HUDEP-2 (cell line): Measurements from ENCODE around the gene SKI.
A peak's percentile ranks its signal among the peaks of the same experiment; 100 is the strongest.

Experiments
- DNase-seq, 76 experiments: peaks; one replicate each; lab custom pipeline; 2025; ENCODE audit not compliant: unreplicated experiment in 76 of 76; lab: John Stamatoyannopoulos, UW

The SKI gene

DNA sequence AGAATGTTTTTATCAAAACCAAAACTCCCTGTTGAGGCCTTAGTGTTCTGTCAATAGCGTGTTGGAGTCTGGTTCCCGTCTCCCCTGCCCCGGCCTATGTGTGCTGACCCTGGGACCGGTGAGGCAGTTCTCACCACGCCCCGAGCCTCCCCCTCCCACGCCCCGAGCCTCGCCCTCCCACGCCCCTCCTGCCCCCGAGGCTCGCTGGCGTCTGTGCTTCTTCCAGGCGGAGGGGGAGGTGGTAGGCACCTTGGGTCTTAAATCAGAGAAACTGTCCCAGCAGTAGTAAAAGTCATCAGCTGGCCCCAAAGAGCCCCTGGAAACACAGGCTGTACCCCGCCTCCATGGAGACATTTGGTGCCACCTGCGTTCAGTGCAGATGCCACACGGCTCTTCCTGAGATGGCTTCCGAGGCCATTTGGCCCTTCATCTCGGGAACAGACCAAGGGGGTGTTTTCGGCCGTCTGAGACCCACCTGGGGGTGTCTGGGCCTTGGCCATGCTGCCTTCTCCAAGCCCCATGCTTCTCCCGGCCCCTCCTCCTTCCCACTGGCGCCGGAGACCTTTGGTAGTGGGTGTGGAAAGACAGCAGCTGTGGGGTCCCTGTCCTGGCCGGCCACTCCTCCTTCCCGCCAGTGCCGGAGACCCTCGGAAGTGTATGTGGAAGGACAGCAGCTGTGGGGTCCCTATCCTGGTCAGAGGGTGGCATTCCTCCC, 44.7 kb downstream of the SKI start:
- DNase-seq = peak in 4 of 76 experiments; percentile 9 to 11 (median 10)

DNA sequence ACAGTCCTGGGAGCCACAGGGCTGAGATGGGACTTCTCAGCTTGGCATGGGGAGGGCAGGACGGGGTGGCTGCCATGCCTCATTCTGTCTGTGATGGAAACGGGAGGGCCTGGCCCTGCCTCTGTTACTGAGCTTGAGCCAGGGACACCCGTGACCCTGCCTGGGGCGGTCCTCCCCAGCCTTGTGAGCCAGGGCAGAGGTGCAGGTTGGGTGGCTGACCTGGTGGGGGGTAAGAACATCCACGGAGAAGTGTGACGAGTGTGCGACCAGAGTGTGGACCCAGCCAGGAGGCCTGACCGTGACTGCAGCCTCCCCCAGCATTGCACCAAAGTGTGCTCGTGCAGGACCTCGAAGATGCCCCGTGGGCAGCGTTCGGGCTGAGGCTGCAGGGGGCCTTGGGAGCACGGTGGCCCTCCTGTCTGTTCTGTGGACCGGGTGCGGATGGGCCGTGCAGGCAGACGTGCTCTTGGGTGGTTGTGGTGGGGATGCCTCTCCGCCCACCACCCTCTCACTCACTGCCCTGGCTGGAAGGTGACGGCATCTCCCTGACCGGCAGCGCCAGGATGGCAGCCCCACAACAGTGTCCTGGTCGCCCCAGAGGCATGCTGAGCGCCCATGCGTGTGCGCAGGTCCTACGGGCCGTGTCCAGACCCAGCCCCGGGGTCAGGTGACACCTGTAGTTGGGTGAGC, 45.4 kb downstream of the SKI start:
- DNase-seq = no peak

DNA sequence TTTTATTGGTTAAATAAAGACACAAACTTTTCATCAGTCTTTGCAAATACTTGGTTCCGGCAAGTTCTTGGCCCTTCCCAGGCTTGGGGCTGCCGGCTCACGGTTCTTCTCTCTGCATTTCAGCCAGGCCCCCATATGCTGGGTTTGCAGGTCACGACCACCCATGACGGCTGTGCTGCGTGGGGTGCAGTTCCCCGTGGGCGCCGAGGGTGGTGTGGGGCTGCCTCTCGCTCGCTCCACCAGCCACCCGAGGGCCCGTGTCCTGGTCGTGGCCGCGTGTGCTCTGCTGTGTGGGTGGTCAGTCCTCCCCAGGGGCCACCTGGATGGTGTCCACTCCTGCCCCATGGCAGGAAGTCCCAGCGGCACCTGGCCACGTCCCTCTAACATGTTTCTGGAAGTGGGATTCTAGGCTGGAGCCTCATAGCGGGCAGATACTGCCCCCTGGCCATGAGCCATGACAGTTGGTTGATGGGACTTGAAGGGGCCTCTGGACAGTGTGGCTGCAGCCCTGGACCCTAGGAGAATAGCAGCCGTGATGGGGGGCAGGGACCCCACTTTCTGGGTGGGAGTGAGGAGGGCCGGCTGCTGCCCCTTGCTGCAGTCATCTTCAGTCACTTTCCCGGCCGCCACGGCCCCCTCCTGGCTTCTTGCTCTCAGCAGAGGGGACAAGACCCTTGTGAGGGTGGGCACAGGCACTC, 46.3 kb downstream of the SKI start:
- DNase-seq = no peak

DNA sequence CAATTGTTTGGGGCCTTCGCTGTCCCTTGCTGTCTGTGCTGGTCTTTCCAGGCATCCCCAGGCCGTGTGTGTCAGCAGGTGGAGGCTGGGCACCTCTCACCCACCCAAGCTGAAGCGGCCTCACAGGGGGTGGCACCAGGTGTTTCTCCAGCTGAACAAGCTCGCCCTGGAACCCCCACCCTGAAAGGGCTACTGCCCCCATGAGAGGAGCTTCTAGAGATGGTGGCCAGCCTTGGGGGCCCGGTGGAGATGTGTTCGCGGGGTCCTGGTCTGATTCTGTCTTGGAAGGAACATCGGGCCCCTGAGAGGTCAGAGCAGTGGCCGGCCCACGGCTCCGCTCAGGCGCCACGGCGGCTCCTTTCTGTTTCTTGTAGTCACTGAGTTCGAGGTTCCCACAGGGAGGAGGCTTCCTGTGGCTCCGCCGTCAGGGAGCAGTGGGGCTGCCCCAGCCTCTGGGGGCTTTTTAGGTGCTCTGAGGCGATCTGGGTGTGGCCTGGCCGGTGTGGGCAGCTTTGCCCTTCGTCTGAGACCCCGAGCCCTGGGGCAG, 46.9 kb downstream of the SKI start:
- no peak for DNase-seq

DNA sequence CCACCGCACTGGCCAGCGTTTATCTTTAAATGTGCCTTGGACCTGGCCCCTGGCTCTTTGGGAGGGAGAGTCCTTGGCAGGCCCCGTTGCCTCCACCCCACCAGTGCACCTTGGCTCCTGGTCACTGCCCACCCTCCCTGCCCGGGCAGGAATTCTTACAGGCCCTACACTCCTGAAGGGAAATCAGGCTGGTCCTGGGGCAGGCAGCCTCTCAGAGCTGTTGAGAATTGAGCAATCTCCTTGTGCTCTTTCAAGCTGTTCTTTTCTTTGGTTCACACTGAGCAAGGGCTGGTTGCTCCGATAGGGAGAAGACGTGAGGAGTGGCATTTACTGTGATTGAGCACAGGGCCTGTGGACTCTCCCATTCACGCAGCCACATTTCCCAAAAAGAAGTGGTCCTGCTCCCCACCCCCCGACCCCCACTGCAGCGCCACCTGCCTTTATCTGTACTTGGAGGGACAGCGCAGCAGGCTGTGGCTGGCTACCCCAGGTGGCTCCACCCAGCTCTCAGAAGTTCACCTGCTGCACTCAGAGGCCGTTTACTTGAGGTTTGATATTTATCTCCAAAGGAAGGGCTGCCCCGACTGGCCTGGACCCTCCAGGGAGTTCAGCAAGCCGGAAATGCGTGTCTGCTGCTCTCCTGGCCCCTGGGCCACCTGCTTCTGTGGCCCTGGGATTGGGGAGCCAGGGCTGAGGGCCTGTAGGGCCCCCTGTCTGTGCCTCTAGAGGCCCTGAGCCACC, 47.8 kb downstream of the SKI start:
- no peak for DNase-seq

DNA sequence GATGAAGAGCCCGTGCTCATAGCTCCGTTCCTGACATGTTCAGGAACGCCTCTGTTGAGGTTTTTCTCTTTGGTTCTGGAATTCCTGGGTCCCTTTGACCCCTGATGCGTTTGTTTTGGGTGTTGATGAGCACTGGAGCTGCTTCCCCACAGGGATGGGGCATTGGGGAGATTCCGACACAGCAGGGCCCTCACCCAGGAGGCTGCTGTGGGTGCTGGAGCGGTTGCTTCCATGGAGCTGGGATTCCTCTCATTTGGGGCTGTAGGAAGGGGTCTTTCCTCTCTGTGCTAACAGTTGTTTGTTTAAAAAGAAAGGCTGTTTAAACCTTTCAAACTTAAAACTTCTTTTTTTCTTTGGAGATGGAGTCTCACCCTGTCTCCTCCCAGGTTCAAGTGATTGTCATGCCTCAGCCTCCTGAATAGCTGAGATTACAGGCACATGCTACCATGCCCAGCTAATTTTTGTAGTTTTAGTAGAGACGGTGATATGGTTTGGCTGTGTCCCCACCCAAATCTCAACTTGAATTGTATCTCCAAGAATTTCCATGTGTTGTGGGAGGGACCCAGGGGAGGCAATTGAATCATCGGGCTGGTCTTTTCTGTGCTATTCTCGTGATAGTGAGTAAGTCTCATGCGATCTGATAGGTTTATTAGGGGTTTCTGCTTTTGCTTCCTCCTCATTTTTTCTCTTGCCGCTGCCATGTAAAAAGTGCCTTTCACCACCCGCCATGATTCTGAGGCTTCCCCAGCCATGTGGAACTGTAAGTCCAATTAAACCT, 48.9 kb downstream of the SKI start:
- no peak for DNase-seq

DNA sequence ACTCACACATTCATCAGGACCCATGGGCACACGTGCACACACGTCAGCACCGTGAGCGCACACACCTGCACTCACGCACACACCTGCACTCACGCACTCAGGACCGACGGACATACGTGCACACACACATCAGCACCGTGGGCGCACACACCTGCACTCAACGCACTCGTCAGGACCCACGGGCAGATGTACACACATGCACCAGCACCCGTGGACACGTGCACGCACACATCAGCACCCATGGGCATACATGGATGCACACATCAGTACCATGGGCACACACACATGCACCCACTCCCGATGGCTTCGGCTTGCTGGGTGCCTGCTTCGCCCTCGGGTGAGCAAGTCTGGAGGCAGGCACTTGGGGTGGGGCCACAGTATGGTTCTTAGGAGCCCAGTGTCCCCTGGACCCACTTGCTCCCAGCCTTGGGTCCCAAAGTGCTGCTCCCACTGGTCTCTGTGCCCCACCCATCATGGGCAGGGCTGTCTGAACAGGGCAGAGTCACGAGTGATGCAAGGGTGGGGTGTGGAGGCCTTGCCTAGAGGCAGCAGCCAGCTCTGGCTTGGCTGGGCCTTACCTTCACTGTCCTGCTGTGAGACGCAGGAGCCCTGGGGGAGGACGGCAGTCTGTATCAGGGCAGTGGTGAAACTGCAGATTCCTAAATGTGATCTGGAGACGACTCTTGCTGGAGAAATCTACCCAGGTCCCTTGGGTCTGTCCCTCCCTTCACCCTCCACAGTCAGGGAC, 49.8 kb downstream of the SKI start:
- DNase-seq = peak in 46 of 76 experiments; percentile 5 to 56 (median 27)

DNA sequence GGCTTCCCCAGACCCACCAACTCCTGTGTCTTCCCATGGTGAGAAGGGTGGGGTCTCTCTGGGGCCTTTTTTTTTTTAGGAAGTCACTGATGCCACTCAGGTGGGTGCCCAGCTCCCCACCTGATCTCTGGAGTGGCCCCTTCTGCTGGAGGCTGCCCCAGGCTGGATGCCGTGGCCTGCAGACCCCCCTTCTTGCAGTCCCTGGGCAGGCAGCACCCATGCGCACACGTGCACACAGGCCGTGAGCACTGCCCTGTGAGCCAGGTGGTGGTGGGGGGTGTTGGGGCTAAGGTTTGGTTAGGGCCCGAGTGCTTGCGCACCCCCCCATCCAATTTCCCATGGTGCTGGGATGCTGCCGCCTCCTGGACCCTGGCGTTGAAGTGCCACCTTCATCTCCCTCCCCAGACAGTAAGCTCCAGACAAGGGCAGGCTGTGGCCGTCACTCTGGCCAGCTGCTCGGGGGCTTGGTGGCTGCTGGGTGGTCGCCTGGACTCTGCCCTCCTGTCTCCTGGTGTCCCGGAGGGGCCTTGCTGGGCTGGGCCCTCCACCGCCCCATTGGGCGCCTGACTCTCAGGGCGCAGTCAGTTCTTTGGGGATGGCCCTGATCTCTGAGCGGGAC, 50.6 kb downstream of the SKI start:
- no peak for DNase-seq

DNA sequence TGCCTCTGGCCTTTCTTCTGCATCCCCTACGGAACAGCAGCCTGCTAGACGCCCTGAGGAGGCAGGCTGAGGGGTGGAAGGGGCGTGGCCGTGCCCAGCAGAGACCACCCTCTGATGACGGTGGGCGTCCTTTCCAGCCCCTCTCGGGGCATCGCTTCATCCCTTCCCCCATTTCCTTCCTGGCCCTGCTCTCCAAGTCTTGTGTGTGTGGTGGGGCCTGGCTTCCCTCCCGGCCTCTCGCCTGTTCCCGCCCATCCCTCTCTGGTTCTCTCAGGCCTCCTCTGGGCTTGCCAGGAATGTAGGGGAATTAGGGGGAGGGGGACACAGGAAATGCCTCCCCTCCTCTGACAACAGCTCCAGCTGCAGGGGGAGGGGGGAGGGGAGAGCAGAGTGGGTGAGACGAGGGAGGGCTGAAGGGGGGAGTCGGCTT, 51.1 kb downstream of the SKI start:
- DNase-seq = no peak

DNA sequence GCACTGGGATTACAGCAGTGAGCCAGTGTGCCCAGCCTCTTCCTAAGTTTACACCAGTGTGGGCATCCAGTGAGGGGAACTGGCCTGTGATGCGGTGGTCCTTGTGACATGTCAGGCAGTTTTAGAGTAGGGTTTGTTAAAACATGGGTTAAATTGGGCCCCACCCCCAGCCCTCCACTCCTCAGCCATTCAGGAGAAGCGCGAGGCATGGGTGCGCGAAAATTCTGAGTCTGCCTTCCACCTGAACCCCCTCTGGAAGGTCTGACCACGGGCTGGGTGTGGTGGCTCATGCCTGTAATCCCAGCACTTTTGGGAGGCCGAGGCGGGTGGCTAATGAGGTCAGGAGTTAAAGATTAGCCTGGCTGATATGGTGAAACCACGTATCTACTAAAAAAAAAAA, 51.7 kb downstream of the SKI start:
- DNase-seq = no peak

DNA sequence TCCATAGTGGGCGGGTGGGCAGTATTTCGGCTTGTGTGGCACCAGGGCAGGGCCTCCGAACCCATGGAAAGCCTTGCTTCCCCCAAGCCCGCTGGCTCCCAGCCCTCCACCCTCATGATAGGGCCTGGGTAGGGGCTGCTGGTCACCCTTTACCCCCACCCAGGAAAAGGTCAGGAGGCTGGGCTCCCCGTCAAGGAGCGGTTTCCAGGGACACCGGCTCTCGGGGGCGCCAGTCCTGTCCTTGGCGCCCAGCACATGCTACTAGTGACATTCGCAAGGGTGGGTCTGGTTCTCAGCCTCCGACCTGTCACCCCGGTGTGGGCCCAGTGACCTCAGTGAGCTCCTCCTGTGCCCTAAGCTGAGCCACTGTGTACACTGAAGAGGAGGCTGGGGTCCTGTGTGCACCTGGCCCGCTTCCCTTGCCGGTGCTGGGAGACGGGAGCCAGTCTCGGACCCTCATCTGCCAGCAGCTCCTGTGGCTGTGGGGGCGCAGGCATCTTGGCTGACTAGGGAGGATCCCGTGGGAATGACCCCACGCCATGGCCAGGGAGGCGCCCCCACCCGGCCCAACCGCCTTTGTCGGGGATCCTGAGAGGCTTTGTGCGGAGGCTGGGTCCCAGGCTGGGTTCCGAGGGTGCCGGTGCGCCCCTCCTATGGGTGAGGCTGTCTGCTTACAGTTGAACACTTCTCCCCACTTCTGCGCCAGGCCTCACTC, 54.6 kb downstream of the SKI start:
- DNase-seq = no peak

DNA sequence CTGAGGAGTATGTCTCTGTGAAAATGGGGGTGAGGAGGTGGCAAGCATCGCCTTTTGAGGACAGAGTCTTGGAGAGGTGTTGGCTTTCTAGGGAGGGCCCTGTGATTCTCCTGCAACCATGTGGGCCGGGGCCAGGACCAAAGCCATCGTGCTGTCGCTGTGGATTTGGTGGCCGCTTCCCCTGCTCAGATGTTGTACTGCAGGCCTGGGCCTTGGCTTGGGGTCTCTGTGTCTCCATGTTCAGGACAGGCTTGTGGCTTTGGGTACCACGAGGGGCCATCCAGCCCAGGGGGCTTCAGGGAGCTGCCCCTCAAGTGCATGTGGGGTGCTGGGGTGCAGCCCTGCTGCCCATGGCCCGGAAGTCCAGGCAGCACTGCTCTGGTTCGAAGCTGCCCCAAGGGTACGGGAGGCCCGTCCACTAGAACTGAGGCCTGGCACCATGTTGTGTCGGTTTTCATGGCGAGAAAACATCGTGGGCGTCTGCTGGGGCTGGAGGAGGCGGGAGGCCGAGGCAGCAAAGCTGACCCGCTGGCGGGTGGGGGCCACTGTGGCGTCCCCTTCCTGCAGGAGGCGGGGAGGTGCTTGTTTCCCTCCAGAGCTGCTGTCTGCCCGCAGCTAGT, 55.4 kb downstream of the SKI start:
- no peak for DNase-seq

DNA sequence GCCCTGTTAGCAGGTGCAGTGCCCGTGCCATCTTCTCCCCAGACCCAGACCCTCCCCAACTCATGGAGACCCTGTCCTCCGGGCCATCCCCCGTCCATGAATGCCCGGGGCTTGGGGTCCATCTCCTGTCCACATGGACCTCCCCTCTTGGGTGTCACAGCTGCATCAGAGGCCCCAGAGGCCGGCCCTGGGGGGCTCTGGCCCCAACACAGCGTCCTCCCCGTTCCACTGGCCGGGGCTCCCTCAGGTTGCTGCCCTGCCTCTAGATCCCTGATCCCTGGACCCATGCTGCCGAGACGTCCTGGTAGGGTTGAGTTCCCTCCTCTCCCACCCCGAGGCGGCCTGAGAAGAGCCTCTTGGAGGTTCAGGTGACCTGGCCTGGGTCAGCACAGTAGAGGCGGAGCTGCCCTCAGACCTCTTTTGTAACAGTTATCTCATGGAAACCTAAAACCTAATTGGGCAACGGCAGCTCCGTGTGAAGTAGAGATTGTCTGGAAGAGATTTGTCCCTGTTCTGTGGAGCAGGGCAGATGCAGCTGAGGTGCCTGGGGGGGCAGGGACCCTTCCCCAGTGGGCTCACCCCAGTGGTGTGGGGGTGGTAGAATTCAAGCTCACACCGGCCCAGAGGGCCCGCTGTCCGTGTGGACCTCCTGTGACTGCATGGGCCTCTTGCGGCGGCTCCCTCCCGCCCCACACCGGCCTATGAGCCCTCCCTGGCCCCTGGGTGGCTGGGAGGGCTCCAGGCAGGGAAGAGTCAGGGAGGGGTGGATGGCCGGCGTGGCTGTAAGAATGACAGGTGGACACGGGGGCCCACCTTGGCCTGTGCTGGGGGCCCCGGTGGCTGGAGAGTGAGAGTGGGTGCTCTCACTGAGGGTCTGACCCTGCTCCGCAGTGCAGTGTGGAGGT, 56.1 kb downstream of the SKI start:
- DNase-seq = no peak

DNA sequence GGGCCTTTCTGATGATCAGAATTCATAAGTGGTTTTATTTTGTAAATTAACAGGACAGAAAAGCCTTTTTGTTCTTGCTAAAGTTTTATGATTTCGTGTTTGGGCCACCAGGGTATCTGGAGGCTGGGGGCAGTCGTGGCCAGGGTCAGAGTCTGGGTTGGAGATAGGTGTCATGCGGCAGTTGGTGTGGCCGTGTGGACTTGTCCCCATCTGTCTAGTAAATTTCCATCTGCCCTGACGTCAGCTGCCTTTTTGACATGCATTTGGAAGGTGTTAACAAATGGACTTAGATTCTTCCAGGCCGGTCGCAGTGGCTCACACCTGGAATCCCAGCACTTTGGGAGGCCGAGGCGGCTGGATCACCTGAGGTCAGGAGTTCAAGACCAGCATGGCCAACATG, 56.8 kb downstream of the SKI start:
- no peak for DNase-seq

DNA sequence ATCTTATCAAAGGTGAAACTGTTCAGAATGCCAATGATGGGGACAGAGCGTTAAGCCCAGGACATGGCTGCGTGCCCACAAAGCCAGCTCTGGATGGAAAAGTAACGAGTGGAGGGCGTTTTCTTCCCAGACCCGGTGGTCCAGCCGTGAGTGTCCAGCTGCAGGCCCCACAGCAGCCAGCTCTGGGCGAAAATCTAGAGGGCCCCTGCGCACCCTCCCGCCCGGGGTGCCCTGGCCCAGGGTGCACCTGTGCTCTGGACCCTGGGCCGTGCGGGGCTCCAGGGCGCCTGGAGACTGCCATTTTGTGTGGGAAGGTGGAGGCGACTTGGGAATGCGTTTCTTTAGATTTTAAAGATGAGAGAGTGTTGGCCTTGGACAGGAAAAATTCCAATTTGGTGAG, 58.8 kb downstream of the SKI start:
- DNase-seq = no peak

DNA sequence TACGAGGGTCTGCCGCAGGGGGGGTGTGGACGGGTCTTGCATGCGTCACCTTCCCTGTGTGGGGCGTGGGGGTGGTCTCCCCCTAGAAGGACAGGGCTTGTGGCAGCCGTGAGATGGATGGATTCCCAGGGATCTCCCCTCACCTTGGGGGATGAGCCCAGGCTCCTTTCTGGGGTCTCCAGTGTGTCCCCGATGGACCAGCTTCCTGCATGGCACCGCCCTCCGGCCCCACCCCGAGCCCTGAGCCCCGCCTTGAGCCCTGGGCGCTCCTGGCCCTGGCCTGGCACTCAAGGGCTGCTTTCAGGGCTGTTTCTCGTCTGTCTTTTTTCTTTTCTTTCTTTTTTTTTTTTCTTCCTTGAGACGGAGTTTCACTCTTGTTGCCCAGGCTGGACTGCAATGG, 59.5 kb downstream of the SKI start:
- DNase-seq = no peak

DNA sequence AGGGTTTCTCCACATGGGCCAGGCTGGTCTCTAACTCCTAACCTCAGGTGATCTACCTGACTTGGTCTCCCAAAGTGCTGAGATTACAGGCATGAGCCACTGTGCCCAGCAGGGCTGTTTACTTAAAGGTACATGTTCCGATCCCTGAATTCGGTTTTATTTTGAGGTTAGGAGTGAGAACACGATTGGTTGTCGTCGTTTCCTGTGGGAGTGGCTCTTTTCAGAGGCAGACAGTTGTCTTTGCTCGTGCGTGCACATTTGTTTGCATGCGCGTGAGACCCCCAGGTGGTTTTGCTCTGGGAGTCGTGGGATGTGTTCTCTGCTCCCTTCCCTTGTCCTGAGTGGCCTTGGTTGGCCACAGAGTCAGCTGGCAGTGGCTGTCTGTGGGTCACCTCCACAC, 60.2 kb downstream of the SKI start:
- DNase-seq = no peak
